ENCODE measurements around the gene DNASE2.
"Not testable (repeated sequence)": the region's sequence is repeated elsewhere in the genome, so short reads cannot be mapped to it uniquely, and the experiment has no call there.

Gene DNASE2

DNA sequence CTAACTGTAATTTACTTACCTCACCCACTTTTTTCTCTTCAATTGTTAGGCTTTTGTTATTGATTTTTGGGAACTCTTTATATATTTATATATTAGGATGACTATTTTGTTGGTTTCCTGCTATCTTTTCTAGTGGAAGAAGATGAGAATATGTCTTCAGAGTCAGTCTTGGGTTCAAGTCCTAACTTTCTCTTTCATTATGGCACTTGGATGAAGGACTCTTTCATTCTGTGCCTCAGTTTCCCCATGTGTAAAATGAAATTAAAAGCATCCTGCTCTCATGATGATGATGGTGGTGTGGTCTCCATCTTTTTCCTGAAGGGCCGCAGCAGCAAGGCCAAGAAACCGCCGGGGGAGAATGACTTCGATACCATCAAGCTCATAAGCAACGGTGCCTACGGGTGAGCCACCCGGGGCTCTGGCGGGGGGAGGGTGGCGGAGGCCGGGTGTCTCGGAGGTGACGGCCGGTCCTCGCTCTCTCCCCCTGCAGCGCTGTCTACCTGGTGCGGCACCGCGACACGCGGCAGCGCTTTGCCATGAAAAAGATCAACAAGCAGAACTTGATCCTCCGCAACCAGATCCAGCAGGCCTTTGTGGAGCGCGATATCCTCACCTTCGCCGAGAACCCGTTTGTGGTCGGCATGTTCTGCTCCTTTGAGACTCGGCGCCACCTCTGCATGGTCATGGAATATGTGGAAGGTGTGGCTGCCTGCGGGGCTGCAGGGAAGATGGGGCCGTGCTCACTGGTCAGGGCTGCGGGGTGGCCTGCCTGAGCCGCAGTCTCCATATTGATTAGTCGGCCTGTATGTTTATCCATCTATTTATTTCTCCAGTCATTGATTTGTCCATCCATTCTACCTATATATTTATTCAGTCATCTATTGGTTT, 23.0 kb downstream of the DNASE2 start:
- H3K9me3 ChIP-seq (ENCODE audit: control insufficient read depth, low read length), result no peaks in the 10 kb centered on the region
- no peak overlapping the region for H3K4me3 ChIP-seq (ENCODE audit: extremely low read depth, insufficient read depth, low read length, poor library complexity, severe bottlenecking)
- H3K4me1 ChIP-seq (ENCODE audit: control insufficient read depth, insufficient read depth, low read length, poor library complexity, severe bottlenecking), result no peaks in the 10 kb centered on the region
- H3K27ac ChIP-seq (ENCODE audit: low read depth, low read length, severe bottlenecking), result no peak overlapping the region
- no peaks in the 10 kb centered on the region for H3K36me3 ChIP-seq (ENCODE audit: control insufficient read depth, insufficient read depth, low read length)
- 92 to 97% methylated on average over 28 to 31 of the region's 35 CpGs for WGBS, 2 experiments (ENCODE audit: insufficient coverage in 2 of 2)

DNA sequence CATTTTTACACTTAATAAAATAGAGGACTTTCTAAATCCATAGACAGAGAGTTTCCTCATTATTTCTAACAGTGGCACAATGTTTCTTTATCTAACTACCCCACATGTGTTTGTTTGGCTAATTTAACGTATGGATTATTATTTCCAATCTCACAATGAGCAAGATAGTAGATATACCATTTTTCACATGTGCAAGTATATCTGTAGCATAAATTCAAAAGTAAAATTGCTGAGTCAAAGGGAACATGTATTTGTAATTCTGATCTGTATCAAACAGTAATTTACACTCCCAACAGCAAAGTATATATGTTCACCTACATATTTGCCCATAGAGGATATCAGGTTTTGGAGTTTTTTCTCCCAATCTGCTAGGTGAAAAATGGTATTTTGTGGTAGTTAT, 24.6 kb downstream of the DNASE2 start:
- no peaks in the 10 kb centered on the region for H3K4me1 ChIP-seq (ENCODE audit: control insufficient read depth, insufficient read depth, low read length, poor library complexity, severe bottlenecking)
- no peaks in the 10 kb centered on the region for H3K9me3 ChIP-seq (ENCODE audit: control insufficient read depth, low read length)
- WGBS, 2 experiments (ENCODE audit: insufficient coverage in 2 of 2), result no CpG with 5 or more reads among the region's 1 CpG
- no peak overlapping the region for H3K4me3 ChIP-seq (ENCODE audit: extremely low read depth, insufficient read depth, low read length, poor library complexity, severe bottlenecking)
- no peaks in the 10 kb centered on the region for H3K36me3 ChIP-seq (ENCODE audit: control insufficient read depth, insufficient read depth, low read length)
- no peak overlapping the region for H3K27ac ChIP-seq (ENCODE audit: low read depth, low read length, severe bottlenecking)

GRCh38 chr19:12847159-12848139, 33.8 kb downstream of the DNASE2 start:
- Histone ChIP-seq H3K4me1 (ENCODE audit: control insufficient read depth, insufficient read depth, low read length, poor library complexity, severe bottlenecking) (no peaks in the 10 kb centered on the region), H3K9me3 (ENCODE audit: control insufficient read depth, low read length) (no peaks in the 10 kb centered on the region), H3K36me3 (ENCODE audit: control insufficient read depth, insufficient read depth, low read length) (no peaks in the 10 kb centered on the region), H3K27ac (ENCODE audit: low read depth, low read length, severe bottlenecking) (no peak overlapping the region), H3K4me3 (ENCODE audit: extremely low read depth, insufficient read depth, low read length, poor library complexity, severe bottlenecking) (no peak overlapping the region)
- WGBS, 2 experiments (ENCODE audit: insufficient coverage in 2 of 2), result 30 to 39% methylated on average over 59 to 61 of the region's 69 CpGs

GRCh38 chr19:12846613-12847012, 34.6 kb downstream of the DNASE2 start:
- H3K36me3 ChIP-seq (ENCODE audit: control insufficient read depth, insufficient read depth, low read length); H3K9me3 ChIP-seq (ENCODE audit: control insufficient read depth, low read length); H3K27ac ChIP-seq (ENCODE audit: low read depth, low read length, severe bottlenecking); H3K4me1 ChIP-seq (ENCODE audit: control insufficient read depth, insufficient read depth, low read length, poor library complexity, severe bottlenecking); H3K4me3 ChIP-seq (ENCODE audit: extremely low read depth, insufficient read depth, low read length, poor library complexity, severe bottlenecking): not testable (repeated sequence)
- 93 to 100% methylated on average over 2 of the region's 7 CpGs for WGBS, 2 experiments (ENCODE audit: insufficient coverage in 2 of 2)

DNA sequence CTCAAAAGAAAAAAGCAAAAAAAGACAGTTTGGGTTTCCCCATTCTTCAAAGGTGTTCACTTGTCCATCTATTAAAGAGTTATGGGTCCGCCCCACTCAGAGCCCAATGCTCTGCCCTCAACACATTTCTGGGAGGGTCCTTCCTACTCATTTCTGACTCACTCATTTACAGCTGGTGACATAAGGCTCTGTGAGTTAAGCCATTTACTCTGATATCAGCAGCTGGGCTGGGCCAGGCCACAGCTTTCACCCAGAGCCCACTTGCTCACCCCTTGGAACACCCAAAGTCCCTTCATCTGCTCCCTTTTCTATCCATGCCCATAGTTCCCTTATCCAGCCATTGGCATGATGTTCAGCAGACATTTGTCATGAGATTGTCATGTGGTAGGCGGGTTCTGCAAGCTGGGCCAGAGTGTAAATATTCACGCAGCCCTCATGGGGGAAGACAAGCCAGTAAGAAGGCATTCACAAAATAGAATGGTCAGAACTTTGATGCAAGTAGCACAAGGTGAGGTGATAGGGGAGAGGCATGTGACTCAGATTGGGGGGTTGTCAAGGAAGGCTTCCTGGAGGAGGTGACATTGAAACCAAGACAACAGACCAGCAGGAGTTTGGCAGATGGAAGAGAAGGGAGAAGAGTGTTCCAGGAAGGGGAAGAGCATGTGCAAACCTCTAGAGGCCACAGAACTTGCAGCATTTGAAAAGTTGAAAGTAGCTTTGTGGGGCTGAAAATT, 37.1 kb downstream of the DNASE2 start:
- Histone ChIP-seq H3K4me1 (ENCODE audit: control insufficient read depth, insufficient read depth, low read length, poor library complexity, severe bottlenecking) (no peaks in the 10 kb centered on the region), H3K9me3 (ENCODE audit: control insufficient read depth, low read length) (no peaks in the 10 kb centered on the region), H3K36me3 (ENCODE audit: control insufficient read depth, insufficient read depth, low read length) (no peaks in the 10 kb centered on the region), H3K27ac (ENCODE audit: low read depth, low read length, severe bottlenecking) (no peak overlapping the region), H3K4me3 (ENCODE audit: extremely low read depth, insufficient read depth, low read length, poor library complexity, severe bottlenecking) (no peak overlapping the region)
- 96% methylated on average over 3 of the region's 3 CpGs for WGBS, 2 experiments (ENCODE audit: insufficient coverage in 2 of 2)

GRCh38 chr19:12843328-12843727, 37.9 kb downstream of the DNASE2 start:
- WGBS, 2 experiments (ENCODE audit: insufficient coverage in 2 of 2), result 88 to 96% methylated on average over 6 to 10 of the region's 11 CpGs
- Histone ChIP-seq H3K4me3 (ENCODE audit: extremely low read depth, insufficient read depth, low read length, poor library complexity, severe bottlenecking) (no peak overlapping the region), H3K36me3 (ENCODE audit: control insufficient read depth, insufficient read depth, low read length) (no peaks in the 10 kb centered on the region), H3K4me1 (ENCODE audit: control insufficient read depth, insufficient read depth, low read length, poor library complexity, severe bottlenecking) (no peaks in the 10 kb centered on the region), H3K9me3 (ENCODE audit: control insufficient read depth, low read length) (no peaks in the 10 kb centered on the region), H3K27ac (ENCODE audit: low read depth, low read length, severe bottlenecking) (no peak overlapping the region)

DNA sequence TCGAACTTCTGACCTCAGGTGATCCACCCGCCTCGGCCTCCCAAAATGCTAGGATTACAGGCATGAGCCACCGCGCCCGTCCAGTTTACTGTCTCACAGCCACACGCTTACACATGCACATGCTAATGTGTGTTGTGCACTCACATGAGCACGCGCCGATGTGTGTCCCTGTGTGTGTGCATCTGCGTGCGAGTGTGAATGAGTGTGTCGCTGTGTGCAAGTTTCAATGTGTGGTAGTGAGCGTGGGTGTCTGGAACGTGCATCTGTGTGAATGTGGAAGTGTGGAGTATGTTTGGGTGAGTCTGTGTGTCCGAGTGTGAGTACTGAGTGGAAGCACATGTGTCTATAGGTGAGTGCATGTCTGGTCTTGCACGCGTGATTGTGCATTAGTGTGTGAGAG, 38.7 kb downstream of the DNASE2 start:
- WGBS, 2 experiments (ENCODE audit: insufficient coverage in 2 of 2), result 95 to 96% methylated on average over 18 of the region's 18 CpGs
- Histone ChIP-seq H3K4me1 (ENCODE audit: control insufficient read depth, insufficient read depth, low read length, poor library complexity, severe bottlenecking) (no peaks in the 10 kb centered on the region), H3K4me3 (ENCODE audit: extremely low read depth, insufficient read depth, low read length, poor library complexity, severe bottlenecking) (no peak overlapping the region), H3K9me3 (ENCODE audit: control insufficient read depth, low read length) (no peaks in the 10 kb centered on the region), H3K27ac (ENCODE audit: low read depth, low read length, severe bottlenecking) (no peak overlapping the region), H3K36me3 (ENCODE audit: control insufficient read depth, insufficient read depth, low read length) (no peaks in the 10 kb centered on the region)

- H3K36me3 ChIP-seq (ENCODE audit: control insufficient read depth, insufficient read depth, low read length), result no peaks in the 10 kb centered on the region
- H3K27ac ChIP-seq (ENCODE audit: low read depth, low read length, severe bottlenecking), result no peak overlapping the region
- WGBS, 2 experiments (ENCODE audit: insufficient coverage in 2 of 2), result 6 to 9% methylated on average over 24 to 26 of the region's 29 CpGs
- H3K4me1 ChIP-seq (ENCODE audit: control insufficient read depth, insufficient read depth, low read length, poor library complexity, severe bottlenecking), result no peaks in the 10 kb centered on the region
- no peaks in the 10 kb centered on the region for H3K9me3 ChIP-seq (ENCODE audit: control insufficient read depth, low read length)
- peak overlapping the region; percentile 33 for H3K4me3 ChIP-seq (ENCODE audit: extremely low read depth, insufficient read depth, low read length, poor library complexity, severe bottlenecking)
These were observed 40.2 kb downstream of the DNASE2 start for GRCh38 chr19:12841094-12841493.

DNA sequence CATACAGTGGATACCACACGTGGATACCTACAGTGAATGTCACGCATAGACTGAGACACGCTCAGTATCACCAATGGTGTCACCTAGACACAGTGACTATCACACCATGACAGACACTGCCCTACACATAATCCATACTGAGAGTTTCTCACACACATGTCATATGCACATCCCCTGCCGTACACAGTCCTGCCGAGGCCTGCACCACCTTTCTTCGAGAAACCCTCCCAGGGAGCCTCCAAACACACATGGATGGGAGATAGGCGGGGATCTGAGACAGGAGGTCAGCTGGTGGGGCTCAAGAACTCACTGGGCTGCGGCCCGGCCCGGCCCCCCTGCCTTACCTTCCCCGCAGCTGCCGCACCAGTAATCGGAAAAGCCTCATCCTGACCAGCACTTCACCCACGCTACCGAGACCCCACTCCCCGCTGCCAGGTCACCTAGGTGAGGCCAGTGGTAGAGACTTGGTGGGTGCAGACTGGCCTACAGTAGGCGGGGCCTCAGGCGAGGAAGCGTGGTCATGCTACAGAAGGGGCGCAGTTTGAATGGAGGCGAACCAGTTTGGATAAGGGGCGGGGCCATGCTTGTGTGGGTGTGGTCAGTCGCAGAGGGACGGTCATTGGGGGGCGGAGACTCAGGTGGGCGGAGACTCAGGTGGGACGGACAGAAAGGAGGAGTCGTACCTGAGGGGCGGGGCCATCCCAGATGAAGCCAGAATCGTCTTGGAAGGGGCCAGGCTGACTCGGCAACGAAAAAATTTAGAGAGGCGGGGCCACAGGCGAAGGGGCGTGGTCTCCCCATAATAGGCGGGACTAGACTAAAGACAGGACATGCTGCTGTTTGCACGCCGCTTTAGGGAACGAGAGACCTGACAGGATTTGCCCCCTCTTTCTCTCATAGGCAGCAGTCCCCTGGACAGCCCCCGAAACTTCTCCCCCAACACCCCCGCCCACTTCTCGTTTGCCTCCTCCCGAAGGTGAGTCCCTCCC, 40.9 kb downstream of the DNASE2 start:
- peak overlapping the region; percentile 33 for H3K4me3 ChIP-seq (ENCODE audit: extremely low read depth, insufficient read depth, low read length, poor library complexity, severe bottlenecking)
- no peaks in the 10 kb centered on the region for H3K4me1 ChIP-seq (ENCODE audit: control insufficient read depth, insufficient read depth, low read length, poor library complexity, severe bottlenecking)
- no peaks in the 10 kb centered on the region for H3K9me3 ChIP-seq (ENCODE audit: control insufficient read depth, low read length)
- 26 to 32% methylated on average over 29 to 36 of the region's 43 CpGs for WGBS, 2 experiments (ENCODE audit: insufficient coverage in 2 of 2)
- no peak overlapping the region for H3K27ac ChIP-seq (ENCODE audit: low read depth, low read length, severe bottlenecking)
- no peaks in the 10 kb centered on the region for H3K36me3 ChIP-seq (ENCODE audit: control insufficient read depth, insufficient read depth, low read length)

Data from mesodermal cell (in vitro differentiated cells).